ENCODE measurements around the gene EIF2AK2.

The EIF2AK2 gene

DNA sequence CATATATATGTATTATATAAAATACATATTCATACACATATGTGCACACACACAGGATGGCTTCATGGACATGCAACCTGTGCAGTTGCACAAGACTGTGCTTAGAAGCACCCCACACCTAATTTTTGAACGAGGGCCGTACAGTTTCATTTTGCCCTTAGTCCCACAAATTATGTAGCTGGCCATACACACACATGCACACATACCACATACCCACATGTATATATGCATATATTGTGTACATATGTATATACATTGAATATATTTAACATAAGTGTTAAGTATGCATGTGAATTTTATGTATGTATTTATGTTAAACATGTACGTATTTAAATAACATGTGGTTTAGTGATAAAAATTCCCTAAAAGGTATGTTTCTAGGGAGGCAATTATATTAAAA, 54.2 kb downstream of the EIF2AK2 start:
- no peak for DNase-seq (ENCODE audit: low read depth in 2 of 2)

DNA sequence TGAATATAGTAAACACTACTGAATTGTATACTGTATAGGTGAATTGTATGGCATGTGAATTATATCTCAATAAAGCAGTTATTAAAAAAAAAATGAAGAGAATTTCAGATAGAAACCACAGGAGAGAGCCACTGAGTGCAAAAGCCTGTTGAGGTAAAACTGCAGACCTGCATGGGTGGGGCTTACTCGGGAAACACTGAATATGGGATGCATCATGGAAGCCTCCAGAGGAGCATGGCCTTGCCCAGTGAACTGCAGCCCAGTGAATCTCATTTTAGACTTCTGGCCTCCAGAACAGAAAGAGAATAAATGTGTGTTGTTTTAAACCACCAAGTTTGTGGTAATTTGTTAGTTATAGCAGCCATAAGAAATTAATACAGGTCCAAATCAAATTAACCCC, 56.7 kb downstream of the EIF2AK2 start:
- DNase-seq (ENCODE audit: low read depth in 2 of 2) = no peak

- DNase-seq (ENCODE audit: low read depth in 2 of 2) = no peak
Measured at GRCh38 chr2:37098416-37099118, 58.2 kb downstream of the EIF2AK2 start.

GRCh38 chr2:37096568-37096967, 60.2 kb downstream of the EIF2AK2 start:
- DNase-seq (ENCODE audit: low read depth in 2 of 2) = no peak

- no peak for DNase-seq (ENCODE audit: low read depth in 2 of 2)
Measured at GRCh38 chr2:37091873-37092272, 64.9 kb downstream of the EIF2AK2 start.

DNA sequence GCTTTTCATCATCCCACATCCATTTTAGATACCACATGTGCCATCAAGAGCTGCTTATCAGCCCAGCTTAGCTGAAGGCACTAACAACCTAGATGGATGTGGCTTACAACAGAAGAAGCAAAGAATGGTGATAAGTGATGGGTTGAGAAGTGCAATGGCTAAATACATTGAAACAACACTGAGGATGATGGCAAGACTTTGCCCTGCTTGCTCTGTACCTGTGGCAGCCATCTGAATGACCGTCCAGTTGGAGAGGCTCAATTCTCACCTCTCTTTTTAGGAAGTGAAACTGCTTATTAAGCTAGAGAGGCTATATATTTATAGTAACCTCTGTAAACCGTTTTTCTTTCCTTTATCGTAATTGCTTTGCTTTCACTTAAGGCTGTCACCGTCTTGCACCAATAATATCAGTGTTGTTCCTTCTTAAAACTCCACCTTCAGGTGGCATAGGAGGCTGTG, 66.7 kb downstream of the EIF2AK2 start:
- no peak for DNase-seq (ENCODE audit: low read depth in 2 of 2)

DNA sequence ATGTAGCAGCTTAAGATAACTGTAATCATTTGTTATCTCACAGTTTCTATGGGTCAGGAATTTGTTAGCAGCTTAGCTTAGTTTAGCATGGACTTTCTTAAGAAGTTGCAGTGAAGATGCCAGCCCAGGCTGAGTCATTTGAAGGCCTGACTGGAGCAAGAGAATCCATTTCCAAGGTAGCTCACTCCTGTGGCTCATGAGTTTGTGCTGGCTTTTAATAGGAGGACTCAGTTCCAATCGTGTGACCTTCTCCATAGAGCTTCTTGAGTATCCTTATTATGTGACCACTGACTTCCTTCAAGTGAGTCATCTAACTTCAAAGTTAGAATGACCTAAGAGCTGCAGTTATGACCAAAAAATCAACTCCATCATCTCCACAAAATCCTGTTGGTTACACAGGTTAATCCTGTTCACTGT, 71.0 kb downstream of the EIF2AK2 start:
- no peak for DNase-seq (ENCODE audit: low read depth in 2 of 2)

DNA sequence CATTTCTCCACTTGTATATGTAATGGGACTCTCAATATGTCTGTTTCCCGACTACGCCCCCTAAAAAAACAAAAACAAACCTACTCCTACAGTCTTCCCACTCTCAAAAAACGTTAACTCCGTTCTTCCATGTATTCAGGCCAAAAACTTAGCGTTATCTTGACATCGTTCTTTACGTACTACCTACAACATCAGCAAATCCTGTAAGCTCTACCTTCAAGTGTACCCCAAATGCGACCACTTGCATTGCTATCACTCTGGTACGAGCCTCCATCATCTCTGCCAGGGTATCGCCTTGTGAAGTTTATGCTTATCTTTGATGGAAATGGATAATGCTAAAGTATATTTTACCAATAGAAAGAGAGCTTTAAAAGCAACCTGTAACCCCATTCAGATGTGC, 72.0 kb downstream of the EIF2AK2 start:
- DNase-seq (ENCODE audit: low read depth in 2 of 2) = no peak

DNA sequence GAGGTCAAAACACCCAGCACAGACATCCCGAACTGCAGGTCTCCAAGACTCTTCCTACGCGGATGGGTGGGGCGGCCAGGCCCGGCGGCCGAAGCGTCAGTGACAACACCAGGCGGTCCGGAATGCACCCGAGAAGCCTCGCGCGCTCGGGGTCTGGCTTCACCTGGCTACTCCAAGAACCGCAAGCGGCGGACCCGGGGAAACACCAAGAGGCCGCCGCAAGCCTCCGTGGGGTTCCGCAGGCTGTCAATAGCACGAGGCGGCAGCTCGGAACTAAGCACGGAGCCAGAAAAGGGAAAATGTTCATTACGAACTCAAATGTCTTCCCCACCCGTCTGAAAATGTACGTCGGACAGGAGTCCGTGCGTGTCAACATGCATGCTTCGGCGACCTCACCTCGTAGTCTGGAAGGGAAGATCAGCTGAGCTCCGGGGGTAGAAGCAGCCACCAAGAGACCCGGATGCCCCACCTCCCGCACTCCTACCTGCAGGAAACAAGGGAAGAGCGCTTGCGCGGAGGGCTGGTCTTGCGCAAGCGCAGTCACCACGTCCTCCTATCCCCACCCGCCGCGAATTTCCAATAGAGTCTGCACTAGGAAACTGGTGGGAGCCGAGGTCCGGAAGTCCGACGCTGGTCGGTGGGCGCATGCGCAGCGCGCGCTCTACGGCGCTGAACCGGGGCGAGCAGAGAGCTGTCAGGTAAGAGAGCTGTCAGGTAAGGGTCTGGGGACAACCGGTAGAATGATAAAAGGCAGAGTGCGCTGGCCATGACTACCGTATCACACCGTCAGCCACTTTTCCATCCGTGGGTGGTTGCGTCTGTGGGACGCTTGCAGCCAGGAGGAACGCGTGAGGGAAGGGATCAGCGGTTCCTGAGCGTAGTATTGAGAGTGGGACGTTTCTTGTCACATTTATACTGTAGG, 72.6 kb downstream of the EIF2AK2 start, which contains the start of the genes GPATCH11 and HEATR5B:
TSS of gene GPATCH11 (plus strand) at position 646 of the 922 bp plus-strand sequence. CDS start 3,864 bp downstream, outside the sequence.
TSS of gene HEATR5B (minus strand) at position 500 of the 922 bp plus-strand sequence. CDS start 958 bp downstream, outside the sequence.
- DNase-seq (ENCODE audit: low read depth in 2 of 2) = peak; percentile 83 to 89

DNA sequence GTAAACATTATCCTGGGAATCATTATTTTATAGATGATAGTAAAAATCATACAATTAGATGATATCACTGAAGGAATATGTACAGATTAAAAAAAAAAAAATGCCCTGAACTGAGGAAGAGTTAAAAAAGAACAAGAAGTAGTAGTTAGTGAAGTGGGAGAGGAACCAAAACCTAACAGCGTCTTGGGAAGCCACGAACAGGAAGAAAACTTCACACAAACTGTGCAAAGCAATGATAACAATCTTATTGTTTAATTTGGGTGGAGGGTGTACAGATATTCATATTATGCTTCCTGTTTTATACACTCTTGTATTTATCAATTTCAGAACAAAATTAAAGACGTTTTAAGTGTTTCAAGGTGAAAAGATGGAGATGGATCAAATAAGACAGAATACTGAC, 76.1 kb downstream of the EIF2AK2 start:
- no peak for DNase-seq (ENCODE audit: low read depth in 2 of 2)

GRCh38 chr2:37080266-37080665, 76.5 kb downstream of the EIF2AK2 start:
- DNase-seq (ENCODE audit: low read depth in 2 of 2) = no peak

- DNase-seq (ENCODE audit: low read depth in 2 of 2) = no peak
Measured at GRCh38 chr2:37070931-37071330, 85.8 kb downstream of the EIF2AK2 start.

DNA sequence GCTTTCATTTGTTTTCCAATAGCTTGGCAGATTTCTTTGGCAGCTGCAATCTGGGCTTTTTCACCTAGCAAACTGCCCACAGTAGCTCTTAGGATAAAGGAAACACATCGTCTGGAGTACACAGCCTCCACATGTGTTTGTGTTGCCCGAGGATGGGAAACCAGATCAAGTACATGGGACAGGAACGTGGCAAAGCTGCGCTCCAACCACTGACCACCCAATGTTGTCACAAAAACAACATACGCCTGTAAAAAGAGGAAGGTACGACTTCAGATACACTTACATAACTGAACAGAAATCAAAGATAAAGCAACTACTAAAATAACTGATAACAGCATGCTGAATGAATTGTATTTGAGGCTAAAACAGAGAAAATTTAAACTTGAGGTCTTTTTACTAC, 88.1 kb downstream of the EIF2AK2 start:
- DNase-seq (ENCODE audit: low read depth in 2 of 2) = no peak

- no peak for DNase-seq (ENCODE audit: low read depth in 2 of 2)
Measured at GRCh38 chr2:37061776-37062175, 95.0 kb downstream of the EIF2AK2 start.

DNA sequence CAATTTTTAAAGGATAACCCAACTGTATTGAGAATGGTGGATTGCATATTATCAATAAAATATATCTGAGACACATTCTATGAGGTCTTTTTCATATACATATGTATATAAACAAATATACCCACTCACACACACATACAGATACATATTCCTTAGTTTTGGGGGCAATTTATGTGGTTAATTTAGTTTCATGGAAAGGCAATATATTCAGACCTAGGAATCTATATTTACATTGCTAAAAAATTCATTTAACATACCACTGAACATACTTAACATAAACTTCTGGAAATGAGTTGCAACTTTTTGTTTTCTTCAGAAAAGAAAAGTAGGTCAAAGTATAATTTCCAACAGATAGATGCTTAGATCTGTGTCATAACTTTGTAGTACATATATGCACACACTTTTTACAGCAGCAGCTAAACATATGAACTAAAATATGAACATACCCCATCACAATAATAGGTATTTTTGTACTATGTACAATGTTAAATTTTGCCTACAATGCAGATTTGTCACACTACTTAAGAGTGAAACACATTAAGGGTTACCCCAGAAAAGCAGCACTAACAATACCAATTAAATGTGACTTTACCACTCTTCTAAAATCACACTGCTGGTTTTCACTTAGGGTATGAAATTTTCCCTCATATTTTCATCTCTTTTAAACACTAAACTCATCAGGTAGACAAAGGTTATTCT, 95.6 kb downstream of the EIF2AK2 start:
- DNase-seq (ENCODE audit: low read depth in 2 of 2) = no peak

DNA sequence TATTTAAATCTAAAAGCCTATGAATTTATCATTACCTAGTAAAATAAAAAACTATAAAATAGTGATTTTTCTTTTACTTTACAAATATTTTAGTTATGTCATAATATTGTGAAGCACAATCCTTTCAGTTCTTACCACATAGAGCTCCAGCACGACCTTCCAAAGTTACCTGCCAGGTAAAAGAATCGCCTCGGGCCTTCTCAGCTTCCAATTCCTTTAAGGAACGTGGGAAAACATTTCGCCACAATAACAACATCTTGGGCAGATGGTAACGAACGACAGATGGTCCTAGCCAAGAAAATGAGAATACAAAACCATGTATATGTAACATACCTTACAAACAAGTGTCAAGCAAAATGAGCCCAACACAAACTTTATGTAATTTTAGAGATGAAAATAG, 96.3 kb downstream of the EIF2AK2 start:
- DNase-seq (ENCODE audit: low read depth in 2 of 2) = no peak

- no peak for DNase-seq (ENCODE audit: low read depth in 2 of 2)
Measured at GRCh38 chr2:37059841-37060240, 96.9 kb downstream of the EIF2AK2 start.

GRCh38 chr2:37052600-37053332, 104.0 kb downstream of the EIF2AK2 start:
- no peak for DNase-seq (ENCODE audit: low read depth in 2 of 2)
